GM12892 (cell line): ENCODE data around the gene LIMS2.

Experiments
- POLR2A ChIP-seq: IDR thresholded peaks from 2 replicates; pipeline ENCODE4 v1.6.1; 2011; ENCODE audit warnings: low read depth, low read length, control low read depth
- POLR2AphosphoS5 ChIP-seq: IDR thresholded peaks from 2 replicates; pipeline ENCODE4 v1.6.1; 2011; ENCODE audit warnings: low read depth, low read length, control low read depth
- TAF1 ChIP-seq: IDR thresholded peaks from 2 replicates; pipeline ENCODE4 v1.6.1; 2011; ENCODE audit warnings: low read depth, mild to moderate bottlenecking, control low read depth, low read length, borderline replicate concordance

GRCh38 chr2:127612111-127612822 lies 63.1 kb downstream of the LIMS2 start:
- TF ChIP-seq TAF1 (no peak), POLR2A (no peak), POLR2AphosphoS5 (no peak)
